Skeletal muscle tissue (tissue), 4 donors: ENCODE results near the gene FDPS. TPM values are rescaled to one million over a fixed set of nuclear protein-coding genes. Genes with fewer than 3 reads are reported as not detected.

ENCODE experiments used
- H3K27ac ChIP-seq: one replicate; pipeline ENCODE4 v1.7.0; 2013; ENCODE audit warnings: mild to moderate bottlenecking, low read depth, low read length, inconsistent platforms
- H3K27me3 ChIP-seq, 3 donors: one replicate each; pipeline ENCODE4 v1.7.0; 2013; ENCODE audit warnings: low read length in 3 of 3; ENCODE audit not compliant: control insufficient read depth in 3 of 3, insufficient read depth in 3 of 3
- H3K36me3 ChIP-seq, 3 donors: one replicate each; pipeline ENCODE4 v1.7.0; 2013; ENCODE audit warnings: low read length in 3 of 3; ENCODE audit not compliant: control insufficient read depth in 3 of 3, insufficient read depth in 3 of 3
- H3K4me1 ChIP-seq, 3 donors: one replicate each; pipeline ENCODE4 v1.7.0; 2013; ENCODE audit warnings: low read length in 3 of 3, mild to moderate bottlenecking in 3 of 3; ENCODE audit not compliant: control insufficient read depth in 3 of 3, insufficient read depth in 3 of 3
- H3K4me3 ChIP-seq, 3 donors: one replicate each; pipeline ENCODE4 v1.7.0; 2013; ENCODE audit warnings: low read length in 3 of 3
- H3K9ac ChIP-seq, 3 donors: one replicate each; pipeline ENCODE4 v1.7.0; 2013; ENCODE audit warnings: low read length in 3 of 3, mild to moderate bottlenecking in 3 of 3, moderate library complexity in 2 of 3, low read depth in 1 of 3
- H3K9me3 ChIP-seq, 3 donors: one replicate each; pipeline ENCODE4 v1.7.0; 2013; ENCODE audit warnings: low read length in 3 of 3; ENCODE audit not compliant: control insufficient read depth in 3 of 3
- total RNA-seq: library from RNA; depleted of rRNA; stranded (reverse); fragments of >200 nt; gene quantifications from one replicate; pipeline ENCODE4 v1.2.3, GENCODE V29; 2014
- donor health status: Osteomylitis.

FDPS gene
- 69.4 TPM for total RNA-seq

DNA sequence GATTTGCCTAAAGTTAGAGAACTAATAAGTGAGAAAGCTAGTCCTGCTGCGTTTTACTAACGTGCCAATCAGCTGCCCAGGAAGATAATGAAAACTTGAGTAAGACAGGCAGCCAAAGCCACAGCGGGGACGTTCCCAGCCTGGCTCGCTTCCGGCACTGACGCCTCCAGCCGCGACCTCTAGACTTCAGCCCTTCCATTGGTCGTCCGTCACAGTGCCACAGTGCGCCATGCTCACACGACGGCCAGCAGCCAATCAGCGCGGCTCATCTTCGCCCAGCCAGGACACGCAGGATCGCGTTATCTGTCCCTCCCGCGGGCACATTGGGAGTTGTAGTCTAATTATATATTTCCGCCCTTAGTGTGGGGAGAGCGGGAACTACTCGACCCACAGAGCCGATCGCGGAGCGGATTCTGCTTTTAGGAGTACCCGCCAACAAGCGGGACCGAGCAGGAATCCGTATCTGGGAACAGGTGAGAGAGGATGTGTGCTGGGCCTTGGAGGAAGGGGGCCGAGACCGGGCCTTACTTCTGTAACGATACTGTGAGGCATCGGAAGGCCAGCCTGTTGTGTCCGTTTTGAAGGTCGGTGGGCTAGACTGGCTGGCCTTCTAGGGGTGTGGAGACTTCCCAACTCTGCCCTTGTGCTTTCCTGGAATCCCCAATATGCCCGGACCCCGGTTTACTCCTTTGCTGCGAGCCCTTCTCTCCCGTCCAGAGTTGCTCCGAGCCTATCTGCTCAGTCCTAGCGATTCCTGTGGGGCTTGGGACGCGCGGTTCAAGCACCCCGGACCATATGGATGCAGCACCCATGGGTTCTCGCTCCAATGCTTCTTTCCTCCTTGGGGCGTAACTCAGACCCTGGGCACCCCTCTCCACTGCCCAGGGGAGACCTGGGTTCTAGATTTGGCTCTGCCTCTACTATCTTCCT lies at the start of gene FDPS:
FDPS (plus strand) TSS at position 374 of the 930 bp plus-strand sequence. CDS start 924 bp downstream, outside the sequence.
- Histone ChIP-seq H3K36me3 (peaks cover 7 to 12% (median 9%) of the 10 kb centered on the region in 3 donors), H3K27ac (peak within 1 kb of the TSS; percentile 89), H3K27me3 (no peaks in the 10 kb centered on the region), H3K9ac (peak within 1 kb of the TSS; percentile 90 to 98 (median 98)), H3K4me3 (peak within 1 kb of the TSS; percentile 93 to 99 (median 98)), H3K4me1 (peaks cover 10 to 16% (median 16%) of the 10 kb centered on the region in 3 donors), H3K9me3 (no peaks in the 10 kb centered on the region)

DNA sequence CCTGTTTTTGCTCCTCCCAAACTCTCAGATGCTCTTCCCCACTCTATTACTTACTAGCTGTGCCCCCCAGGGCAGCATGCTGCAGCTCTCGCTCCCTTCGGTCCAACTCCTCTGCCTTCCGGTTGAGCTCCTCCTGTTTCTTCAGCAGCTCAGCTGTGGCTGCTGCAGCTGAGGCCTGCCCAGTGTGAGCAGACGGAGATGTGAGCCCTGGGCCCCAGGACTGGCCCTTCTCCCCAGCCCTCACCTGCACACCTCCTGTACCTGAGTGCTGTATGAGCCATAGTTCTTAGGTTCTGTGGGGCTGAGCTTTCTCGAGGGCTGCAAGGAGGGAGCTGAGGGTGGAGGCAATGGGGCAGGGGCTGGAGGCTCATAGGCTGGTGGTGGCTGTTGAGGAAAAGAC lies 48.4 kb upstream of the FDPS start:
- Histone ChIP-seq H3K36me3 (peaks cover 47 to 54% (median 49%) of the 10 kb centered on the region in 3 donors), H3K27ac (no peak overlapping the region), H3K27me3 (no peaks in the 10 kb centered on the region), H3K9ac (peak overlapping the region in 1 of 3 donors; percentile 25), H3K9me3 (no peaks in the 10 kb centered on the region), H3K4me1 (peaks cover 25 to 39% (median 33%) of the 10 kb centered on the region in 3 donors), H3K4me3 (no peak overlapping the region)

DNA sequence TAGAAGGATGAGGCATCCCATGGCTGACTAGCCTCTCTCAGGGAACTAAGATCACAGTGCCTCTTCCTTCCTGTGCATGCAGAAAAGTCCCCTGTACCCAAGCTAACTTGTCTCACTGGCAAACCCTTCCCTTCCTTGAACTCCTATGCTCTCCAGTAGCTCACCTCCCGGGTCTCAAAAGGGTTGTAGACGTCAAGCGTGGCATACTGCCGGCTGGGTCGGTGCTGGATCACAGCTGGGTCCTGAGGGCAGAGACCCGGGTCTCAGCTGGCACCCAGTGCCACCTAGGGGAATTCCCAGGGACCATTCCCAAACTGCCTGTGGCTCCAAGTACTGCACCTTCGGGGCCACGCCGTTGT lies 47.2 kb upstream of the FDPS start:
- peak overlapping the region; percentile 86 for H3K27ac ChIP-seq
- no peaks in the 10 kb centered on the region for H3K27me3 ChIP-seq
- H3K4me3 ChIP-seq: peak overlapping the region; percentile 96 to 99 (median 98)
- no peaks in the 10 kb centered on the region for H3K9me3 ChIP-seq
- peak overlapping the region; percentile 94 to 99 (median 97) for H3K9ac ChIP-seq
- H3K4me1 ChIP-seq: peaks cover 19 to 31% (median 22%) of the 10 kb centered on the region in 3 donors
- peaks cover 52 to 59% (median 58%) of the 10 kb centered on the region in 3 donors for H3K36me3 ChIP-seq

DNA sequence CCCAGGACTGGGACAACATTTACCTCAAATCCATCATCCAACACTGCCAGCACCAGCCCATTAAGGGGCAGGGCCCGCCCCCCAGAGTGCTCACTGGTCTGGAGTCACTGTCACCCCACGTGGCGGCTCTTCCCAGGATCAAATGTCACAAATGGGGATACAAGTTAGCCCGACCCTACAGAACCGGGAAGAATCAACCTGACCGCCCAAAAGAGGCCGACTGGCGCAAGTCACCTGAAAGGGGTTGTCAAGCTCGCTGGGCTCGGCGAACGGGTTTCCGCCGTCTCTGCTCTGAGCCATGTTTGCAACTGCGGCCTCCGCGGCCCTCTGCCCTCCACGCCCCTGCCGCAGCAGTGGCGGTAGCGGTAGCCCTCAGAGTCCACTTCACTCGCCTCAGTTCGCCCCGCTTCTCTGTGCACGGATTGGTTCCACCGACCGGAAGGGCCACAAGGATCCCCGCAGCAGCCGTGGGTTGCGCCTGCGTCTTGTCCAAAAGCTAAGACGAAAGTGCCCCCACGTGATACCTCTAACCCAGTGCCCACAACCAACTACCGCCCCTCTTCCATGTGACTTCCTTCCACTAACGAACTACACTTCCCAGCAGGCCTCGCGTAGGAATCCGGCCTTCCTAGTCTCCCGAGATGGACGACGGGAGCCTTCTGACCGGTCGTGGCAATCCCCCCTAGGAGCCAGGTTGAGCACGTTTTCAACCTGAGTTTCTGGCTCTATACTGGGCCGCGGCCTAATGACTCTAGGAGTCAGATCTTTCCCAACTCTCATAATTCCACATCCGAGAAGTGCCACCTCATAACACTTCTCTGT lies 46.6 kb upstream of the FDPS start, which contains the start of gene SCAMP3:
SCAMP3 (minus strand) TSS at position 509 of the 822 bp plus-strand sequence; CDS start at position 300, 209 bp downstream.
- Histone ChIP-seq H3K36me3 (peaks cover 53 to 59% (median 58%) of the 10 kb centered on the region in 3 donors), H3K9ac (peak within 1 kb of the TSS; percentile 94 to 99 (median 97)), H3K27me3 (no peaks in the 10 kb centered on the region), H3K9me3 (no peaks in the 10 kb centered on the region), H3K4me1 (peaks cover 20 to 34% (median 21%) of the 10 kb centered on the region in 3 donors), H3K27ac (peak within 1 kb of the TSS; percentile 86), H3K4me3 (peak within 1 kb of the TSS; percentile 96 to 99 (median 98))

DNA sequence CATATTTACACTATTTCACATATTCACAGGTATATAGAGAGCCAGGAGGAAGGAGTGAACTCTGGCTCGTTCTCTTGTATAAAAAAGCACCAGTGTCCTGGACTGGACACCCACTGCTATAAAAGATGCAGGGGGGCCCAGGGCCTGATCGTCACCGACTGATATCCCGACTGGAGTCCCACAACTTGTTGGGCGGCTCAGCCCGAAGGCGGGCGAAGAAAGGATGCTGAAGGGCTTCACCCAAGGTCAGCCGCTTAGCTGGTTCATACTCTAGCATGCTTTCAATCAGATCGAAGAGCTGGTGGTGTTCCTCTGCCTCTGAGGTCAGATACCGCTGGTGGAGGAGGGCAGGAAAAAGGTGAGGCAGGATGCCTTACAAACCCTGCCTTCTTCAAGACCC lies 45.6 kb upstream of the FDPS start:
- no peaks in the 10 kb centered on the region for H3K27me3 ChIP-seq
- H3K27ac ChIP-seq: no peak overlapping the region
- H3K4me1 ChIP-seq: peaks cover 28 to 43% (median 30%) of the 10 kb centered on the region in 3 donors
- H3K4me3 ChIP-seq: no peak overlapping the region
- H3K9ac ChIP-seq: no peak overlapping the region
- H3K9me3 ChIP-seq: no peaks in the 10 kb centered on the region
- peaks cover 57 to 62% (median 61%) of the 10 kb centered on the region in 3 donors for H3K36me3 ChIP-seq

DNA sequence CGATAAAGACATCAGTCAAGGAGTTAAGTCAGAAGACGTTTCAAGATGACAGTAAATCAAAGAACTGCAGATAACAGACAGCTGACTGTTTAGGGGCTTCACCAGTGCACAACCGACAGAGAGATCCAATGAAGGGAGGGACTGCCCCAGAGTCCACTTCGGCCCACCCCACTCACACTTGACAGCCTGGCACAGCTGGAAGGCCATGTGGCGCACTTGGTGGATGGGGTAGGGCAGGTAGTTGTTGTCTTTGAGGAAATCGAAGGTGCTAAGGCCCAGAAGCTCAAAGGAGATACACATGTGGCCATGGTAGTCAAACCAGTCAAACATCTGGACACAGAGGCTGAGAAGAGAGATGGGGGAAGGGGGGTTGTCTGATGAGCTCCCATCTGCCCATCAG lies 42.1 kb upstream of the FDPS start:
- H3K9me3 ChIP-seq: no peaks in the 10 kb centered on the region
- no peak overlapping the region for H3K27ac ChIP-seq
- H3K27me3 ChIP-seq: no peaks in the 10 kb centered on the region
- H3K4me1 ChIP-seq: peaks cover 19 to 31% (median 23%) of the 10 kb centered on the region in 3 donors
- H3K36me3 ChIP-seq: peaks cover 72 to 77% (median 76%) of the 10 kb centered on the region in 3 donors
- H3K9ac ChIP-seq: no peak overlapping the region
- no peak overlapping the region for H3K4me3 ChIP-seq

DNA sequence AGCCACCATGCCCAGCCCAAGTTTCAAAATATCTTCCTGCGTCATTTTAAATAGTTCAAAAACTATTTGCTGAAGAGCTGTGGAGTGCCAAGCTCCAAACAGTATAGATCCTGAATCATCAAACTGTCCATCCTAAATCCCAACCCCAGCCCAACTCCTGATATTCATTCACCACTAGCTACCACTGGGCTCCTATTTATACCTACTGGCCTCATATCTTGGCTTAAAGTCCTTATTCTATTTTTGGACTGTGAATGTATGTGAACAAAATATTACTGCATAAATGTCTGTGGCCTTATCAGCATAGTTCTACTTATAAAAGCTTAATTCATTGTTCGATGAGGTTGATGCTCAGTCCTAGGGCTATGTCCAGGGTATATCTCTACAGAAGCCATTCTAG lies 41.3 kb upstream of the FDPS start:
- no peaks in the 10 kb centered on the region for H3K9me3 ChIP-seq
- H3K9ac ChIP-seq: peak overlapping the region; percentile 10 to 68 (median 51)
- H3K4me3 ChIP-seq: no peak overlapping the region
- H3K4me1 ChIP-seq: peaks cover 17 to 34% (median 25%) of the 10 kb centered on the region in 3 donors
- H3K27me3 ChIP-seq: no peaks in the 10 kb centered on the region
- H3K36me3 ChIP-seq: peaks cover 70 to 78% (median 76%) of the 10 kb centered on the region in 3 donors
- peak overlapping the region; percentile 80 for H3K27ac ChIP-seq

DNA sequence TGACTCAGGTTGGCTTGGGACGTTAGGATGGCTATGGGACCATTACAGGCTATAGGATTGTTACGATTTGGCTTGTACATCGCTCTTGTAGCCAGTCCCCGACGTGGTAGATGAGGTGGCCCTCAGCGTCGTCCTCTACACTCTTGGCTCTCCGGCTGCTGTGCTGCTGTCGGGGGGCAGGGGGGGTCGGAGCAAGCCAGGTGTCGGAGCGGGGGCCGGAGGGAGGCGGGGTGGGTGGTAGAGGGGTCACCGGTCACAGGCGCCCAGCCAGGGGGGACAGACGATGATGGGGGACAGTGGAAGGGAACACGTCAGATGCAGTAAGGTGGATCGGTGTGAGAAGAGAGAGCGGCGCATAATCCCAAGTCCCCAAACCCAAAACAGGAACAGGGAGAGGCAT lies 40.0 kb upstream of the FDPS start:
- H3K9me3 ChIP-seq: no peaks in the 10 kb centered on the region
- no peak overlapping the region for H3K4me3 ChIP-seq
- no peak overlapping the region for H3K9ac ChIP-seq
- no peaks in the 10 kb centered on the region for H3K27me3 ChIP-seq
- H3K4me1 ChIP-seq: peaks cover 15 to 34% (median 25%) of the 10 kb centered on the region in 3 donors
- H3K36me3 ChIP-seq: peaks cover 60 to 70% (median 69%) of the 10 kb centered on the region in 3 donors
- peak overlapping the region; percentile 80 for H3K27ac ChIP-seq

DNA sequence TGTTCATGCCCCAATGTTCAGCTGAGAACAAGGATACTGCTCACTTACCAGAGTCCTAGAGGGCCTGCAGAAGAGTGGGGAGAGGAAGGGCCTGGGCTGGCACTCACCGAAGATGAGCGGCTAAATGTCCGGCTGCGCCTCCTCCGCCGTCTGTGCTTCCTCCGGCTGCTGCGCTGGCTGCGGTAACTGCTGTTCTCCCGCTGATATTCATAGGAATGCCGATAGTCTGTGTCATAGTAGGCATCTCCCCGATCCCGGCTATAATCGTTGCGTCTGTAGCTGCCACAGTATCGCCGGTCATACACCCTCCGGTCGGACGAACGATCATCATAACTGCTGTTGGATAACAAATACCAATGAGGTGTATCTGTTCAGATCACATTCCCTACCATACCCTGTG lies 39.3 kb upstream of the FDPS start:
- Histone ChIP-seq H3K36me3 (peaks cover 53 to 62% (median 61%) of the 10 kb centered on the region in 3 donors), H3K9ac (no peak overlapping the region), H3K27ac (no peak overlapping the region), H3K9me3 (no peaks in the 10 kb centered on the region), H3K27me3 (no peaks in the 10 kb centered on the region), H3K4me3 (no peak overlapping the region), H3K4me1 (peaks cover 19 to 38% (median 29%) of the 10 kb centered on the region in 3 donors)
